T-helper 22 cell (primary cell): ENCODE results near the gene MOBP.
A peak's percentile ranks its signal among the peaks of the same experiment; 100 is the strongest.
"Not testable (repeated sequence)": the region's sequence is repeated elsewhere in the genome, so short reads cannot be mapped to it uniquely, and the experiment has no call there.

Source experiments
- DNase-seq: peaks from one replicate; pipeline ENCODE4 v3.0.0-alpha.2; 2020; ENCODE audit warnings: low read depth

The MOBP gene

GRCh38 chr3:39467394-39468107 is at the start of gene MOBP:
Gene MOBP (plus strand): TSS chr3:39467680. CDS start chr3:39502070, 34,390 bp downstream.
- no peak for DNase-seq

GRCh38 chr3:39418556-39419225 is 48.8 kb upstream of the MOBP start:
- not testable (repeated sequence) for DNase-seq

- DNase-seq: no peak
Observed at GRCh38 chr3:39419742-39420315, 47.7 kb upstream of the MOBP start.

- DNase-seq: no peak
Observed at GRCh38 chr3:39420543-39420942, 46.9 kb upstream of the MOBP start.

GRCh38 chr3:39423436-39423970 is 44.0 kb upstream of the MOBP start:
- no peak for DNase-seq

GRCh38 chr3:39426312-39426711 is 41.2 kb upstream of the MOBP start:
- no peak for DNase-seq

GRCh38 chr3:39427506-39427905 is 40.0 kb upstream of the MOBP start:
- no peak for DNase-seq

- DNase-seq: no peak
Observed at GRCh38 chr3:39428745-39429201, 38.7 kb upstream of the MOBP start.

- no peak for DNase-seq
Observed at GRCh38 chr3:39429466-39429865, 38.0 kb upstream of the MOBP start.

GRCh38 chr3:39432342-39432741 is 35.1 kb upstream of the MOBP start:
- no peak for DNase-seq

- DNase-seq: no peak
Observed at GRCh38 chr3:39433642-39434041, 33.8 kb upstream of the MOBP start.

GRCh38 chr3:39434574-39434973 is 32.9 kb upstream of the MOBP start:
- no peak for DNase-seq

- DNase-seq: no peak
Observed at GRCh38 chr3:39435006-39435748, 32.3 kb upstream of the MOBP start.

- no peak for DNase-seq
Observed at GRCh38 chr3:39438880-39439279, 28.6 kb upstream of the MOBP start.

GRCh38 chr3:39440316-39440715 is 27.2 kb upstream of the MOBP start:
- DNase-seq: no peak

GRCh38 chr3:39443530-39443929 is 23.9 kb upstream of the MOBP start:
- DNase-seq: no peak

- no peak for DNase-seq
Observed at GRCh38 chr3:39445927-39446326, 21.6 kb upstream of the MOBP start.

- no peak for DNase-seq
Observed at GRCh38 chr3:39446444-39446843, 21.0 kb upstream of the MOBP start.

GRCh38 chr3:39447637-39448483 is 19.6 kb upstream of the MOBP start:
- peak; percentile 17 for DNase-seq

- DNase-seq: no peak
Observed at GRCh38 chr3:39448506-39449233, 18.8 kb upstream of the MOBP start.

- DNase-seq: no peak
Observed at GRCh38 chr3:39449796-39450195, 17.7 kb upstream of the MOBP start.
